HG02938 (cell line): Measurements from ENCODE around the gene TPCN2.
"Not testable (repeated sequence)": the region's sequence is repeated elsewhere in the genome, so short reads cannot be mapped to it uniquely, and the experiment has no call there.

ENCODE experiments used
- ATAC-seq: cut with Tn5 transposase; IDR thresholded peaks from one replicate; pipeline ENCODE4 v1.9.1; 2021; ENCODE audit warnings: mild to moderate bottlenecking, moderate library complexity; ENCODE audit not compliant: unreplicated experiment

The TPCN2 gene

DNA sequence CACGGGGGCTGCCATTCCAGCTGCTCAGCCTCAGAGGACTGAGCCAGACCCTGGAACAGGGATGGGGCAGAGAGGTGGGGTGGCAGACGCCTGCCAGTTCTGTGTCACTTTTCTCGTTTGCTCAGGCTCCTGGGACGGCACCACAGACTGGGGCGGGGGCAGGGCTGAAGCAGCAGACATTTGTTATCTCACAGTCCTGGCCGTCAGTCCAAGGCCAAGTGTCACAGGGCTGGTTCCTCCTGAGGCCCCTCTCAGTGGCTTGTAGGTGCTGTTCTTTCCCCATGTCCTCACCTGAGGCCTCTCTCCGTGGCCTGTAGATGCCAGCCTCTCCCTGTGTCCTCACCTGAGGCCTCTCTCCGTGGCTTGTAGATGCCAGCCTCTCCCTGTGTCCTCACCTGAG is 24.7 kb downstream of the TPCN2 start:
- no peak for ATAC-seq

DNA sequence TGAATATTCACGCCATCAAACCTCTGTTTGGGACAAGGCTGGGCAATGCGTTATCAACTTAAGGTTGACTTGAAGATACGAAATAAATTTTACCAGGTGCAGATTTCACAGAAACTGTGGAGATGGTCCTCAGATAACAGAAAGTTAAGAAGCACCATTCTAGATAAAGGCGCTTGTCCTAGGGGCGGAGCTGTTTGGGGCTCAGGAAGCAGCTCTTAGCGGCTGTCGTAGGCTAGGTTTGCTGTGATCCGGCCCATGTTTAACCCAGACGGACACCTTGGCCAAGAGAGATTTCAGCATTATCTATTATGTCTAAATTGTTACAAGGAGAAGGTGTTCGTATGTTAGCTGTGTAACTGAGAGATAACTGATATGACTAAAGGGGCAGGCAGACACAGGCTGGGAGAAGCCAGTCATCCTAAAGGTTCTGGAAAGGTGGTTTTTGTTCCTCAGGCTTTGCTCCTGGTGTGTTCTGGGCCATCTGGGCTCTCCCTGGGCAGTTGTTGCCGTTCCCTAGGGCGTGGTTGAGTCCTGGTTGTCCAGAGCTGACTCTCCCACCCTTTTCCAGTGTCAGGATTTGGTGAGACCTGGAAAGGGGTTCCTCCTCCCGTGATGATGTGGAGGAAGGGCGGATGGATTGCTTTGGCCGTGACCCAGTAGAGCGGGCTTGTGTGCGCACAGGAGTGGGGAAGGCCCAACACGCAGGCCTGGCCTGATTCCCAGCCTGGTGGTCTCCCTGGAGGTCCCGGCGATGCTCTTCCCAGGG is 25.8 kb downstream of the TPCN2 start:
- no peak for ATAC-seq

GRCh38 chr11:69075421-69076128 is 26.8 kb downstream of the TPCN2 start:
- ATAC-seq, result no peak

- ATAC-seq, result no peak
Observed at GRCh38 chr11:69076129-69076791, 27.5 kb downstream of the TPCN2 start.

DNA sequence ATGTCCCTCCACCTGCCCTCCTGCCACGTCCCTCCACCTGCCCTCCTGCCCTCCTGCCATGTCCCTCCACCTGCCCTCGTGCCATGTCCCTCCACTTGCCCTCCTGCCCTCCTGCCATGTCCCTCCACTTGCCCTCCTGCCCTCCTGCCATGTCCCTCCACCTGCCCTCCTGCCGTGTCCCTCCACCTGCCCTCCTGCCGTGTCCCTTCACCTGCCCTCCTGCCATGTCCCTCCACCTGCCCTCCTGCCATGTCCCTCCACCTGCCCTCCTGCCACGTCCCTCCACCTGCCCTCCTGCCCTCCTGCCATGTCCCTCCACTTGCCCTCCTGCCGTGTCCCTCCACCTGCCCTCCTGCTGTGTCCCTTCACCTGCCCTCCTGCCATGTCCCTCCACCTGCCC is 28.2 kb downstream of the TPCN2 start:
- not testable (repeated sequence) for ATAC-seq

DNA sequence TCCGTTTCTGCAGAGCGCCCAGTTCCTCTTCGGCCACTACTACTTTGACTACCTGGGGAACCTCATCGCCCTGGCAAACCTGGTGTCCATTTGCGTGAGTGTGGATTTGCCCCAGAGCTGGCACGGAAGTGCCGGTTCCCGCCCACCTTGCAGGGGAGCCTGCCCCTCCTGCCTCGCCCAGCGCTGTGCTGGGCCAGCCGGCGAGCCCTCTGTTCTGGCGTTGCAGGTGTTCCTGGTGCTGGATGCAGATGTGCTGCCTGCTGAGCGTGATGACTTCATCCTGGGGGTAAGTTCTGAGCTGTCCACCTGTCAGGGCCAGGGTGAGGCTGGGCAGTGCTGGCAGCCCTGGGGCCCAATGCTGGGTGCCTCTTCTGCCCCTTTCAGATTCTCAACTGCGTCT is 29.8 kb downstream of the TPCN2 start:
- no peak for ATAC-seq

DNA sequence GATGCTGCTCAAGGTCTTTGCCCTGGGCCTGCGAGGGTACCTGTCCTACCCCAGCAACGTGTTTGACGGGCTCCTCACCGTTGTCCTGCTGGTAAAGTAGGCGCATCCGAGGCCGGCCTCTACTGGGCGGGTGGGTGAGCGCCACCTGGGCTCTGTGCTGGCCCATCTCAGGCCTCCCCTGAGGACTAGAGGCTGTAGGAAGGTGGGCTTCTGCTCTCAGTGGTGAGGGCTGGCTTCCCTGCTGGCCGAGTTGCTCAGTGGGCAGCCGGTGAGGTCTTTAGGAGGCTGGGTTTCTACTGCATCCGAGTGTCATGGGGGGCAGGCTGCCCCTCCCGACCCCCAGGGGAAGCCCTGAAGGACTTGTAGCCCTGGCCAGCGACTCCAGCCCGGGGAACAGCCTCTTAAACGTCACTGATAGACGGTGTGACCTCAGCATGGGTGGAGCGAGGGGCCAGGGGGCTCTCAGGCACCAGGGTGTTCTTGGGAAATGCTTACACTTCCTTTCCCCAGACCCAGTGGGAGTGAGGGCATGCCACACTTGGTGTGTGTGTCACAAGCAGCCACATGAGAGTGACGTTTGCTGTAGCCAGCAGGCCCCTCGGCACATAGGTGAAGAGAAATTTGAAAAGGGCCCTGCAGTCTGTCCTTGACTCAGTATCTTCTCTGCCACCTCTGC is 30.3 kb downstream of the TPCN2 start:
- ATAC-seq, result no peak

DNA sequence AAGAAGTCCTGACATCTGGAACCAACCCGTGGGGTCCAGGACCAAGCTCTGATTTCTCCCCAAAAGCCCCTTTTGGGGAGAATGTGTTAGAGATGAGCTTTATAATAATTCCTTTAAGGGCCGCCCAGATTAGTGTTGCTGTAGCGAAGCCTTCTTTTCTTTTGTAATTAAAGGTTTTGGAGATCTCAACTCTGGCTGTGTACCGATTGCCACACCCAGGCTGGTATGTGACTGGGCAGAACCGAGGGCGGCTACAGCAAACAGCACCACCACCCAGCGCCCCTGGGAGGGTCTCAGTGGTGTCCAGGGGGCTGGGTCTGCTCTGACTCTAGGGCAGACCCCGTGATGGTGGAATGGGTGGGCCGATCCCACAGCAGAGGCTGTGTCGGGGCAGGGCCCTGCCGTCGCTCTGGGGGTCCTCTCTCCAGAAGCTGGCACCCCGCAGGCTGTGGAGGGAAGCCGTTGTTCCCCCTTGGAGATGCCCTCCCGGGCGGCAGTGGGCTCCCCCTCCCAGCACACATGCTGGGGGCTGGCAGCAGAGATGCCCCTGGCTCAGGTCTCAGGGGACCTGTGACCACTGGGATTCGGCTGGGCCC is 31.0 kb downstream of the TPCN2 start:
- ATAC-seq, result no peak

GRCh38 chr11:69080257-69080995 is 31.7 kb downstream of the TPCN2 start:
- ATAC-seq, result no peak

GRCh38 chr11:69081180-69081579 is 32.4 kb downstream of the TPCN2 start:
- no peak for ATAC-seq

- ATAC-seq, result no peak
Observed at GRCh38 chr11:69083531-69084247, 35.0 kb downstream of the TPCN2 start.

DNA sequence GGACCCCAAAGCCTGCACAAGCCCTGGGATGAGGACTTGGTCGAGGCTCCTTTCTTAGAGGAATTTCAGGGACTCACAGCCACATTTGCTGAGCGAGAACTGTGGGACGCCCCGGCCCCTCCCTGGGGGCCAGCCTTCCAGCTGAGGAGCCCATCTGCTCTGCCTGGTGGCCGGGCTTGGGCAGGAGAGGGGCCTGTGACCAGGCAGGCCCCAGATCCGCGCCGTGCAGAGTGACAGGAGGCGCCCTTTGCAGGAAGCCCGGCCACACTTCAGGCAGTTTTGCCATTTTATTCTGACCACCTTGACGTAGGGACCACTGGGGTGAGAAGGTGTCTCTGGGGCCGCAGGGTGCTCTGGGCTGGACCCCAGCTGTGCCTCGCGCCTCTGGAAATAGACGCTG is 35.6 kb downstream of the TPCN2 start:
- ATAC-seq, result no peak

- ATAC-seq, result no peak
Observed at GRCh38 chr11:69085490-69086095, 36.9 kb downstream of the TPCN2 start.

GRCh38 chr11:69086152-69087132 is 37.7 kb downstream of the TPCN2 start:
- no peak for ATAC-seq

DNA sequence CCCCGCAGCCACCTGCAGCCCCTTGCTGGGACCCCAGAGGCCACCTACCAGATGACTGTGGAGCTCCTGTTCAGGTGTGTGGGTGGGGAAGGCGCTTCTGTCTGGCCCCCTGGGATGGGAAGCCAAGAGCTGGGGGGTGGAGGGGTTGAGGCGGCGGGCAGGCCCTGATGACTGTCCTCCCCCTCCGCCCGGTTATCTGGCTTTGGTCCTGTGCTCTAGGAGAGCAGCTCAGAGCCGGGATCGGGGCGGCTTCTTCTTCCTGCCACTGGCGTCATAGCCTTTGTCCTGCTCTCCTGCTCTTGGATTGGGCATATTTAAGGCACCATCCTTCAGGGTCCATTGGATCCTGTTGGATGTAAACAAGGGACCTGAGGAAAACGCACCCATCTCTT is 38.4 kb downstream of the TPCN2 start:
- no peak for ATAC-seq

- ATAC-seq, result no peak
Observed at GRCh38 chr11:69087811-69088210, 39.1 kb downstream of the TPCN2 start.

- ATAC-seq, result no peak
Observed at GRCh38 chr11:69088676-69089146, 40.0 kb downstream of the TPCN2 start.

- ATAC-seq, result no peak
Observed at GRCh38 chr11:69089258-69089657, 40.5 kb downstream of the TPCN2 start.
